ENCODE results near the gene TM4SF4.

Gene TM4SF4

GRCh38 chr3:149435996-149436885 lies 38.3 kb upstream of the TM4SF4 start:
- DNase-seq (ENCODE audit: low read depth): no peak
- H3K4me3 ChIP-seq (ENCODE audit: low read depth, low read length): no peak overlapping the region
- in situ Hi-C loops (cut with HindIII; ENCODE audit: low sequenced_read_pairs): no loop called here
- no peak for TF ChIP-seq CTCF (IDR thresholded peaks at IDR 0.05; ENCODE audit: low read depth, low read length, missing control alignments)

- H3K4me3 ChIP-seq (ENCODE audit: low read depth, low read length): no peak overlapping the region
- TF ChIP-seq CTCF (IDR thresholded peaks at IDR 0.05; ENCODE audit: low read depth, low read length, missing control alignments): no peak
- DNase-seq (ENCODE audit: low read depth): no peak
- in situ Hi-C loops (cut with HindIII; ENCODE audit: low sequenced_read_pairs): no loop called here
Observed at GRCh38 chr3:149437286-149437685, 37.2 kb upstream of the TM4SF4 start.

GRCh38 chr3:149437710-149438109 lies 36.8 kb upstream of the TM4SF4 start:
- no peak overlapping the region for H3K4me3 ChIP-seq (ENCODE audit: low read depth, low read length)
- in situ Hi-C loops (cut with HindIII; ENCODE audit: low sequenced_read_pairs): no loop called here
- TF ChIP-seq CTCF (IDR thresholded peaks at IDR 0.05; ENCODE audit: low read depth, low read length, missing control alignments): no peak
- no peak for DNase-seq (ENCODE audit: low read depth)

- no peak overlapping the region for H3K4me3 ChIP-seq (ENCODE audit: low read depth, low read length)
- in situ Hi-C loops (cut with HindIII; ENCODE audit: low sequenced_read_pairs): no loop called here
- no peak for TF ChIP-seq CTCF (IDR thresholded peaks at IDR 0.05; ENCODE audit: low read depth, low read length, missing control alignments)
- DNase-seq (ENCODE audit: low read depth): no peak
Observed at GRCh38 chr3:149438981-149439380, 35.5 kb upstream of the TM4SF4 start.

- in situ Hi-C loops (cut with HindIII; ENCODE audit: low sequenced_read_pairs): no loop called here
- no peak for TF ChIP-seq CTCF (IDR thresholded peaks at IDR 0.05; ENCODE audit: low read depth, low read length, missing control alignments)
- no peak overlapping the region for H3K4me3 ChIP-seq (ENCODE audit: low read depth, low read length)
- DNase-seq (ENCODE audit: low read depth): no peak
Observed at GRCh38 chr3:149441642-149442041, 32.9 kb upstream of the TM4SF4 start.

GRCh38 chr3:149442043-149442442 lies 32.5 kb upstream of the TM4SF4 start:
- TF ChIP-seq CTCF (IDR thresholded peaks at IDR 0.05; ENCODE audit: low read depth, low read length, missing control alignments): no peak
- no peak for DNase-seq (ENCODE audit: low read depth)
- H3K4me3 ChIP-seq (ENCODE audit: low read depth, low read length): no peak overlapping the region
- in situ Hi-C loops (cut with HindIII; ENCODE audit: low sequenced_read_pairs): no loop called here

Data from astrocyte of the cerebellum (primary cell).